GM18502 (cell line): ENCODE data around the gene BCAR3.
"Not testable (repeated sequence)": the region's sequence is repeated elsewhere in the genome, so short reads cannot be mapped to it uniquely, and the experiment has no call there.

ENCODE experiments used
- ATAC-seq: cut with Tn5 transposase; IDR thresholded peaks from one replicate; pipeline ENCODE4 v1.9.1; 2021; ENCODE audit warnings: mild to moderate bottlenecking; ENCODE audit not compliant: unreplicated experiment, poor library complexity

Gene BCAR3

GRCh38 chr1:93690921-93691789 is 9.5 kb upstream of the BCAR3 start:
- ATAC-seq = no peak

DNA sequence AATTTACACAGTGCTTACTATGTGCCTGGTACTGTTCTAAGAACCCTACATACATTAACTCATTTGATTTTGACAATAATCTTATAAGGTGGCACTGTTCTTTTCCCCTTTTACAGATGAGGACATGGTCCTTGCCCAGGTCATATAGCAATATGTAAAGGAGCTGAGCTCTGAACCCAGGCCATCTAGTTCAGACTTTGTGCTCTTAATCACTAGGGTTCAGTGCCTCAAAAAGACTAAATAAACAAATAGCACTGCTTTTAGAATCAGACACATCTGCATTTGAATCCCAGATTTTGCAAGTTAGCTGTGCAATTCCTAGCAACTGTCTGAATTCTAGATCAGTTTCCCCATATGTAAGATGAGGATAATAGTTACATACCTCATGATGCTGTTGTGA is 8.7 kb upstream of the BCAR3 start:
- ATAC-seq = no peak

DNA sequence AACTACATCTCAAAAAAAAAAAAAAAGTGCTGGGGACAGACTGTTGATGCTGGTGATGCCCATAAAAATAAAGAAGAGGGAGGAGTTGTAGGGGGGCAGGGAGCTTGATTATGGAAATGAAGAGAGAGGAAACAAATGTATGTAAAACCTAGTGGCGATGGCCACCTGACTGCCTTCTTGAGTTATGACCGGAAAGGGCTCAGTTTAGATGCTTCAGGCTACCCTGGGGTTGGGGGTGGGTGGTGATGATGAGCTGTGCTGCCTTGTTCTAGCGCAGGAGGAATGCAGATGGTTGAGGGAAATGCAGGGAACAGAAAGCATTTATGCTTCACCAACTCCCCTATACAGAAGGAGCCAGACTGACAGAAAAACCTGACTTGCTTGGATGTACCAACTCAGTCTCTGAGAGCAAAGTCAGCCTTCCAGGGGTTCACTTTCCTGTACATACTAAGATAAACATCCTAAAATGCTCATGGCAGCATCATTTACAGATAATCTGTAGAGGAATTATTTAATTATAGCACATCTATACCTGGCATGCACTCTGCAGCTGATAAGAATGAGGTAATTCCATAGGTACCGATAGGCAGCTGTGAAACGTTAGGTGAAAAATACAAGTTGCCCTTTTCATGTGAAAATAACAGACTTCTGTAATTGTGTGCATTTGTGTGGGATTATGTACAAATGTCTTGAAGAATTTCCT is 8.0 kb upstream of the BCAR3 start:
- no peak for ATAC-seq

DNA sequence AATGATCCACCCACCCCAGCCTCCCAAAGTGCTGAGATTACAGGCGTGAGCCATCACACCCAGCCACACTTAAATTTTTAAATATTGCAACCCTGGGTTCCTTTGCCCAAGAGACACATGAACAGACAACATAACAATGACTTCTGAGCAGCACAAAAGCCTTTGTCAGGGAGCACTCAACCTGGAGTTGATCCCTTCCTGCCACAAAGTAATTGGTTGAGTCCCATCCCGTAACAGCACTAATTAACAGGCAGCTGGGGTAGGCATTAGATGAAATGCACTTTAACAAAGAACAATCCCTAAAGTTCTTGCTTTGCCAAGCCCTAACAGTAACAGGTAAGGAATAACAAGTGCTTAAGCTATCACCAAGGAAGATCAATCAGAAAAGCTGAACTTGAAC is 5.9 kb upstream of the BCAR3 start:
- ATAC-seq = no peak

DNA sequence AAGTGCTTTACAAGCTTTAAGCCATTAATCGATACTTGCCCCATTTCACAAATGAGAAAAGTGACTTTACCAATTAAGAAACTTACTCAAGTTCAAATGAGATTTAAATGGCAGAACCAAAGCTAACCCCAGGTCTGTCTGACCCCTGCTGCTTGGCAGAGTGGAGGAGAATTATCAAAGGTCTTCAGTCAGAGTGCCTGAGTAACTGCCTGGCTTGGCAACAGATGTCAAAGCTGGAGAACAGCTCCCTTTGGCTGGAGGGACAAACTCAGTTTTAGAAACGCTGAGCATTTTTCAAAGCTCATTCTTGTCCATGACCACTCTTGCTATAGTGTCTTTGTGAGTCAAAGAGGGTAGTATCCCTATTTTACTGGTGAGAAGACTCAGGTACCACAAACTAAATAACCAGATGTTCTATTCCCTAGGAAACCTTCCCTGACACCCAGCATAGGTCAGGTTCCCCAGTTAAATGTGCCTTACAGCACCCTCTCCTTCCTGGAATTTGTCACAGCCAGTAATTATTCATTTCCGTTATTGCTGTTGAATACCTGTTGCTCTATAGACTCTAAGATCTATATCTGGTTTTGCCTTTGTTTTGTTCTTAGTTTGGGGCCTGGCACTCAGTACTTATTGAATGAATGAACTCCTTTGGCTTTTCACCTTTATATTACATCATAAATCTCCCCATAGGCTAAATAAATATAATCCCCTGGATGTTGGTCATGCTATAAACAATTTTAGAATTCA is 5.0 kb upstream of the BCAR3 start:
- ATAC-seq = no peak

DNA sequence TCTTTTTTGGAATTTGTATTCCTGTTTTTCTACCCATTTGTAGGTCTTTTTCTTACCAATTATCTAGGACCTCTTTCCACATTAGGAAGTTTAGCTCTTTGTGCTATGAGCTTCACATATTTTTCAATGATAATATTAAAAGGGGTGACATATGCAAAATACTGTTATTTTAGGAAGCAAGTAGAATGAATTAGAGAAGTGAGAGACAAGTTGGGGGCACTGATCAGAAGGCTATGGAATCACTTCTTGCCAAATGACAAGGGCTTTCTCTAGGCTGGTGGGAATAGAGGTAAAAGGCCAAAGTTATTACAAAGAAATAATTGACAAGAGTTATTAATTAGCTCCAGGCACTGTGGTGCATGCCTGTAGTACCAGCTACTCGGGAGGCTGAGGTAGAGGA is 4.3 kb upstream of the BCAR3 start:
- no peak for ATAC-seq

DNA sequence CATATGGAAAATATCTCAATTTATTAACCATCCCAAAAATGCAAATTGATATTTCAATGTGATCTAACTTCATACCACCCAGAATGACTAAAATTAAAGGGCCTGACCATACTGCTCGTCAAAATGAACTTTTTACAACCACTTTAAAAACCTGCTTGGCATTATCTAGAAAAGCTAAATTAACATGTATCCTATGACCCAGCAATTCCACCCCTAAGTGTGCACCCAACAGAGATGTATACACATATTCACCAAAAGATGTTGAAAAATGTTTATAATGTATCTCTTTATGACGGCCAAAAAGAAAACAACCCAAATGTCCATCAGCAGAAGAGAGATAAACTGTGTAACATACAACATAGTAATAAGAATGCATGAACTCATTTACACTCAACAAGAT is 1.6 kb upstream of the BCAR3 start:
- no peak for ATAC-seq

DNA sequence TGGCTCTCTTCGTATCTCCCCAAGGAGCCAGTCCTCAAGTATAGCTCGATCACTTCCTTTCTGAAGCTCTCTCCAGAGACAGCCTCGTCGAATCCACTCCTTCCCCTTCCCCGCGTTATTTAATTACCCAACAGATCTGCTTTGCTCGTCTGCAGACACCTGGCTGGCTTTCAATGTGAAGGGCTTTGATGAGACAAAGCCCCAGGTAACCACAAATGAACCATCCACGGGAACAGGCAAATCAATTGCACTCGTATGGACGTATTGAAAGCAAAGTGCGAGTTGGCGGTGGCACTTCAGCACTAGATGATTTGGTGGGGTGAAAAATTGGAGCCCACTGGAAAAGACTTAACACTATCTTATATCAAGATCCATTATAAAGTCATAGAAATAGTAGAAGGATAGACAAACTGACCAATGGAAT is 364 bp upstream of the BCAR3 start:
- ATAC-seq = peak; percentile 12

DNA sequence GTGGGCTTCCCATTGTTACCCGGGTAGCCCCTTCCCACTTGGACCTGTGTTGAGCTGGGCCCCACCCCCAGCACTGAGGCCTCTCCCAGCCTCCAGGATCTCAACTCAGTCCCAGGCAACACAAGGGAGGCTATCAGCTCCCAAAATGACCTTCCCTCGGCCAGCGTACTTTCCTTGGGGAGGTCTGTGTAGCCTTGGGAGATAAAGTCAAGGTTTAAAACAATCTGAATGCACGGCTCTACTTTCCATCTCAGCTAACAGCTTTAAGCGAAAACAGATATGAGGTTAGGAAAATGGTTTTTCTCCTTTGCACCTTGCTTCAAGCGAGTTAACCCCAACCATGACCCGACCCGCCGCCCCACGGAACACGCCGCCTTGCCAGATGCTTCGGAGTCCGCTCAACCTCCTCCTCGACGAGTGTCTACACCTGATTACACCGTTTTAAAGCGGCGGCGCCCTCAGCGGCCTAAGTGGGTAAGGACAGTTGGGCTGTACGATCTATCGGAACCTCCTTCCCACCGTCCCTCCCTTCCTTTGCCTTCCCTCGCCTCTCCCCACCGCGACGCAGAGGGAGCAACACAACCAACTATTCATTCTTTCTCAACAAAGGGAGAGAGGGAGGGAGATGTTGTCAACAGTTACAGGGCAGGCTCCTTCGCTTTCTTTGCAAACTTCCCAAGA is 1.1 kb downstream of the BCAR3 start:
- ATAC-seq = peak; percentile 75

- ATAC-seq = no peak
Measured at GRCh38 chr1:93680076-93680419, 1.6 kb downstream of the BCAR3 start.

DNA sequence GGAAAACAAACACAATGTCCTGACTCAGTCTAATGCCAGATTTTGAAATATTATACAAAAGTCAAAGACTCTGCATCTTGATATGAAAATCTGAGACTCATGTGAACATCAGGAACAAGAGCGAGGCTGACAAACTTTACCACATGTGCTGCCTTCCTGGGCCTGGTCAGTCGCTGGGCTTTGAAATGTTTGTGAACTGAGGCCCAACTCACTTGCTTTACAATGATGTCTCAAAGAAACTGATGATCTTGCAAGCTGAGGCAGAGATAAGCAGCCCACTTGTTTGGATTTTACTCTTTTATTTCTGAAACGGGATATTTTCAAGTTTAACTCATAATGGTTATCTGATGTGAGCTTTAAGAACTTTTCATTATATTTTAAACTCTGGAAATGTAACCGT is 2.1 kb downstream of the BCAR3 start:
- no peak for ATAC-seq

DNA sequence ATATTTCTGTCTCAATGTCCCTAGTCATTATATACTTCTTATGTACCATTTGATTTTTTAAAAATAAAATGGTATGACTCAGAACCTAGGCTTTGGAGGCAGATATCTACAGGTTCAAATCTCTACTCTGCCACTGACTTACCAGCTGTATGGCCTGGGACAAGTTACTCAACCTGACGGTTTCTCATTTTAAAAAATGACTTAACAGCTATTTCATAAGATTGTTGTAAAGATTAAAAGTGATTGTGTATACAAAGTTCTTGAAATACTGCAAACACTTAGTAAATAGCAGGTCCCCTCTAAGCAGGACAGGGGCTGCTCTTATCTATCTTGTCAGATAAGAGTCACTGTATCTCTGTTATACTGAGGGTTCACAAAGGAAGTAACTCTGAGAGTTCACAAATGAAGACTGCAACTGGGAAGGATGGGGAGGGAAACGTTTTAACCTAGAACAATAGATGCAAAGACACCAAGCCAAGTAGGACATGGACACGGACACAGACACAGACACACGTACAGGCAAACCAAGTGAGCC is 2.6 kb downstream of the BCAR3 start:
- ATAC-seq = no peak

- no peak for ATAC-seq
Measured at GRCh38 chr1:93678491-93678890, 3.1 kb downstream of the BCAR3 start.

GRCh38 chr1:93677729-93678128 is 3.9 kb downstream of the BCAR3 start:
- ATAC-seq = no peak

DNA sequence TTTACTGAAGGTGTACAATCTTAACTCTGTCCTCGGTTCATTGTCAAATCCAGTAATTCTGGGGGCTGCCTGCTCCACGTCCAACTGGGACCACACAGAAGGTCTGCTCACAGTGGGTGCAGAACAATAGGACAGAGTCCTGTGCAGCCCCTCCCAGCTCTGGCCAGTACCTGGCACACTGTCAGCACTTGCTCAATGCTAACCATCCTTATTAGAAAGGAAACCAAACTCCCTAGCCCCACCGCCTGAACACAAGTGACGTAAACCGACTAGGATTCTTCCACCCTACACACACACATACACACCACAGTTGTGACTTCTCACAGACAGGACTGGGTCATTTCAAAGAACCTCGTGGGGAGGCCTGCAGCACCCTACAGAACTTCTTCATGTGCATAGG is 5.2 kb downstream of the BCAR3 start:
- no peak for ATAC-seq

- no peak for ATAC-seq
Measured at GRCh38 chr1:93675931-93676330, 5.7 kb downstream of the BCAR3 start.

GRCh38 chr1:93675271-93675670 is 6.4 kb downstream of the BCAR3 start:
- ATAC-seq = no peak

DNA sequence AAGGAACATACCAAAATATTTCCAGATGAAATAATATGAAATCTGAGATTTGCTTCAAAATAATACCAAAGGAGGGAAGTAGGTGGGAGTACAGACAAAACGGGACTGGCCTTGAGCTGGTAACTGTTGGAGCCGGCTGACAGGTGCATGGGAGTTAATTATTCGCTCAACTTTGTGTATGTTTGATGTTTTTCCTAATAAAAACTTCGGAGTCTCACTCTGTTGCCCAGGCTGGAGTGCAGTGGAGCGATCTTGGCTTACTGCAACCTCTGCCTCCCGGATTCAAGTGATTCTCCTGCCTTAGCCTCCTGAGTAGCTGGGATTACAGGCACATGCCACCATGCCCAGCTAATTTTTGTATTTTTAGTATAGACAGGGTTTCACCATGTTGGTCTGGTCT is 7.6 kb downstream of the BCAR3 start:
- ATAC-seq = not testable (repeated sequence)

DNA sequence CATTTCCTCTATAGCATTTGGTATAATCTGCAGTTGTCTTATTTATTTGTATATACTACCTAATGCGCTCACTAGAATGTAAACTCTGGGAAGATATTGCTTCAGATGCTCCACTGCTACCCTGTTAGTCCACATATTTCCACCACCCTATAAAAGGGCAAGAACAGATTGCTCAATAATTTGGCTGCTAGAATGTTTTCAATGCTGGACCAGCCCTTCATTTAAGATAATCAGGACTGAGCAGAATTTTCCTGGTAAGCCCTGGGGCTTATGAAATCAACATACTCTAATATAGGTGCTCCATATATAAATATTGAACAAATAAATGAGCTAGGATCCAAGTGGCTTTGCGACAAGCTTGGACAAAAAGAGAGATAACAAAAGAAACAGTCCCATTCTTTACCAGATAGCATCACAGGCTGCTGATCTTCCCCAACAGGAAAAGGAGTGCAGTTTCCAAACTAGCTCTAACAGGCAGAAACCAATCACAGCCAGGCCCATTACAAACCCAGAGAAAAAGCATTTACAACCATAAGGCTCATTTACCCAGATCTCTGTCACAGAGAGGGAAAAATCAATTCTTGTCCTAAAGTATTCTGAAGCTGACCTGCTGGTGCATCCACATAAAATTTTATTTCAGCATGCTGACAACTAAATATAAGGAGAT is 8.3 kb downstream of the BCAR3 start:
- ATAC-seq = no peak
